Measurements from ENCODE around the gene NOD2.

NOD2 gene

GRCh38 chr16:50694206-50694605, 800 bp downstream of the NOD2 start:
- DNase-seq (ENCODE audit: low read depth, low spot score) = no peak

DNA sequence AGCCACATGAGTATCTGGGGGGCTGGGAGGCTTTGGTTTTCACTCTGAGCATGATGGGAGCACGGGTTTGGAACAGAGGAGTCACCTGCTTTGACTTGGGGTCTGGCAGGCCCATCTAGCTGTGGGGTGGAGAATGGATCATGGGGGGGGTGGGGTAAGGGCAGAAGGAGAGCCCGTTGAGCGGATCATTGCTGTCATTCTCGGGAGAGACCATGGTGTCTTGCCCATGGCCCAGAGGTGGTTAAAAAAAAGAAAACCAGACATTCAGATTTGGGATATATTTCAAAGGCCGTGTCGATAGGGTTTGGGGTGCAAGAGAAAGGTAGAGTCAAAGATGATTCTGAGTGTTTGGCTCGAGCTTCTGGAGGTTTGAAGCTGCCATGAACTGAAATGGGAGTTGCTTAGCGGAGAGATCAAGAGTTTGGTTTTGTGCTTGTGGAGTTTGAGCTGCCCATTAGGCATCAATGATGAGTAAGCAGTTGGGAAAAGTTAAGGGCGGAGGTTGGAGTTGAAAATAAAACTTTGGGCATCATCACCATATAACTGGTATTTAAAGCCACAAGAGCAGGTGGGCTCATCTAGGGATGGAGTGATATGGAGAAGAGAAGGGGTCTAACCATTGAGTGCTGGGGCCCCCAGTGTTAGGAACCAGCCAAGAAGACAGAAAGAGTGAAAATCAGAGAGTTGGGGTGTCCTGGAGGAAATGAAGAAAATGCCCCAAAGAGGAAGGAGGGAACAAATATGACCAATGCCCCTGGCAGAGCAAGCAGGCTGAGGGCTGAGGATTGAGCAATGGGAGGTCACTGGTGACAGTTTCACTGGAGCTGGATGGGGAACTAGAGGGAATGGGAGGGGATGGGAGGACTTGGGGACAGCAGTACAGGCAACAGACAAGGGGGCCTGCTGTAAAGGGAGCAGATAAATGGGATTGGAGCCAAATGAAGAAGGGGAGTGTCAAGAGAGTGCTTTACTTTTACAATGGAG, 1.9 kb downstream of the NOD2 start:
- no peak for DNase-seq (ENCODE audit: low read depth, low spot score)

DNA sequence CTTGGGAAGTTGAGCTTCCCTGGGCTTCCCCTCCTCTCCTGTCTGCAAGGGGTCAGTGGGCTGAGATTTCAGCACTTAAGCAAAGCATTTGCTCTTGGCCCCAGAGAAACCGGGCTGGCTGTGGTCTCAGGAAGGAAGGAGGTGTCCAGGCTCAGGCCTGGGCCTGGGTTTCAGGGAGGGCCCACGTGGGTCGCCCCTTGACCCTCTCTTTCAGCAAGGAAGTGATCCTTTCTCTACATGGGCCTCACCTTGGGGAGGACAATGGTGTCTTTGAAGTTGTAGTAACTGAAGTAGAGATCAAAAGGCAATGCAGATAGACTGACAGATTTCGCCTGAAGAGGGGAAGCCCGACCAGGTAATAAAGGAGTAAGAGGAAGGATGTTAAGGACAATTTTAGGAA, 2.7 kb downstream of the NOD2 start:
- DNase-seq (ENCODE audit: low read depth, low spot score) = no peak

- no peak for DNase-seq (ENCODE audit: low read depth, low spot score)
These were observed 3.4 kb downstream of the NOD2 start for GRCh38 chr16:50696575-50697420.

GRCh38 chr16:50697421-50697715, 4.0 kb downstream of the NOD2 start:
- DNase-seq (ENCODE audit: low read depth, low spot score) = no peak

- no peak for DNase-seq (ENCODE audit: low read depth, low spot score)
These were observed 4.7 kb downstream of the NOD2 start for GRCh38 chr16:50697881-50698767.

DNA sequence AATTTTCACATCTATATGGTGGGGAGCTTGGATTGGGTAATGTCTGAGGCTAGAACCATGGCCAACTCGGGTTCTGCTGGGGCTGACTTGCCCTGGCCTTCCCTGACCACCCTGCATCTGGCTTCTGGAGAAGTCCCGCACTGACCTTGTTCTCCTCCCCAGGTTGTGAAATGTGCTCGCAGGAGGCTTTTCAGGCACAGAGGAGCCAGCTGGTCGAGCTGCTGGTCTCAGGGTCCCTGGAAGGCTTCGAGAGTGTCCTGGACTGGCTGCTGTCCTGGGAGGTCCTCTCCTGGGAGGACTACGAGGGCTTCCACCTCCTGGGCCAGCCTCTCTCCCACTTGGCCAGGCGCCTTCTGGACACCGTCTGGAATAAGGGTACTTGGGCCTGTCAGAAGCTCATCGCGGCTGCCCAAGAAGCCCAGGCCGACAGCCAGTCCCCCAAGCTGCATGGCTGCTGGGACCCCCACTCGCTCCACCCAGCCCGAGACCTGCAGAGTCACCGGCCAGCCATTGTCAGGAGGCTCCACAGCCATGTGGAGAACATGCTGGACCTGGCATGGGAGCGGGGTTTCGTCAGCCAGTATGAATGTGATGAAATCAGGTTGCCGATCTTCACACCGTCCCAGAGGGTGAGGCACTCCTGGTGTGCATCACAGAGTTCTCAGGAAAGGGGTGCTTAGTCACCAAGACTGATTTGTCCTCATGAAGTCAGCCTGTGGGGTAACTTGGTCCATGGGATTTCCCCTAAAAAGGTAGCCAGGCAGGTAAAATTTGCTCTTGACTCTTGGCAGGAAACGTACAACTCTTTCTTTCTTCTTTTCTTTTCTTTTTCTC, 6.1 kb downstream of the NOD2 start:
- no peak for DNase-seq (ENCODE audit: low read depth, low spot score)

DNA sequence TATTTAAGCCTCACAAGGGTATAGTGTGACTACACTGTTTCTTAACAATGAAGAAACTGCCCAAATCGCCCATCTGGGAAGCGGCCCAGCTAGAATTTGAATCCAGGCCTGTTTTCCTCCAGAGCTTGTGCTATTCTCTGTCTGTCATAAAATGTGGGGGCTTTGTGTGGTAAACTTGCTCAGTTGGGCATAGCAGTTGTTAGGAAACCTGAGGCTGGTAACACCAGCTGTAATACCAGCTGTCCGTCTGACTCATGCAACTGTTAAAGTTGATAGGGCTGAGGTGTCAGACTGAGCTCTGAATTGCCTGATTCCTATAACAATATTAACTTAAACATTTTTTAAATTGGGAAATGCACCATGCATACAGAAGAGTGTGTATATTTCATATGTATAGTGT, 9.3 kb downstream of the NOD2 start:
- DNase-seq (ENCODE audit: low read depth, low spot score) = no peak

- DNase-seq (ENCODE audit: low read depth, low spot score) = no peak
These were observed 10.8 kb downstream of the NOD2 start for GRCh38 chr16:50704245-50704644.

- no peak for DNase-seq (ENCODE audit: low read depth, low spot score)
These were observed 12.2 kb downstream of the NOD2 start for GRCh38 chr16:50705436-50706110.

DNA sequence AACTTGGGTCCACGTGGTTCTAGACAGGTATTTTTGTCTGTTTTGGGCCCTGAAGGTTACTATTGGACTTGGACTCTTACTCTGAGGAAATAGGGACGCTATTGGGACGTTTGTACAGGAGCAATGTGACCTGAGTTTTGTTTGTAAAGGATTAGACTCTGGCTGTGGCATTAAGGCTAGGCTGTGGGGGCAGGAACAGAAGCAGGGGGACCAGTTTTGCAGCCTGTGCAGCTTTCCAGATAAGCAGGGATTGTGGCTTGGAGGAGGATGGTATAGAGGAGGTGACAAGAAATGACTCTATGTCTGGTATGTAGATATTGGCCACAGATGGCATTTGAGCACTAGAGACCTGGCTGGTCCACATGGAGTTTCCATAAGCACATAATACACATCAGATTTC, 12.8 kb downstream of the NOD2 start:
- DNase-seq (ENCODE audit: low read depth, low spot score) = no peak

- DNase-seq (ENCODE audit: low read depth, low spot score) = no peak
These were observed 15.1 kb downstream of the NOD2 start for GRCh38 chr16:50708373-50709060.

- DNase-seq (ENCODE audit: low read depth, low spot score) = no peak
These were observed 15.8 kb downstream of the NOD2 start for GRCh38 chr16:50709061-50709684.

DNA sequence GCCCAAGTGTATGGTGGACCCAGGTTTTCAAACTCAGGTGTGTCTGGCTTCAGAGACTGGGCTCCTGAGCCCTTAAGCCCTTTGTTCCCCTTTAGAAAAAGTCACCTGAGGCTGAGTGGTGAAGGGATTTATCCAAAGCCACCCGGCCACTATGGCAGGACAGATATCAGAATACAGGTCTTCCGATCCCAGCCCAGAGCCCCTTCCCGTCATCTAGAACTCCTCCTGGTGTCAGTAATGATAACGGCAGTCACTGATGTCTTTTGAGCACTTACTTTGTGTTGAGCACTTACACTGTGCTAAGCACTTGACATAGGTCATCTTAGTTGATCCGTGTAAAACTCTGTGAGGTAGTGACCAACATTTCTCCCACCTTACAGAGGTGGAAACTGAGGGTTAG, 16.6 kb downstream of the NOD2 start:
- no peak for DNase-seq (ENCODE audit: low read depth, low spot score)

- no peak for DNase-seq (ENCODE audit: low read depth, low spot score)
These were observed 17.6 kb downstream of the NOD2 start for GRCh38 chr16:50711040-50711439.

DNA sequence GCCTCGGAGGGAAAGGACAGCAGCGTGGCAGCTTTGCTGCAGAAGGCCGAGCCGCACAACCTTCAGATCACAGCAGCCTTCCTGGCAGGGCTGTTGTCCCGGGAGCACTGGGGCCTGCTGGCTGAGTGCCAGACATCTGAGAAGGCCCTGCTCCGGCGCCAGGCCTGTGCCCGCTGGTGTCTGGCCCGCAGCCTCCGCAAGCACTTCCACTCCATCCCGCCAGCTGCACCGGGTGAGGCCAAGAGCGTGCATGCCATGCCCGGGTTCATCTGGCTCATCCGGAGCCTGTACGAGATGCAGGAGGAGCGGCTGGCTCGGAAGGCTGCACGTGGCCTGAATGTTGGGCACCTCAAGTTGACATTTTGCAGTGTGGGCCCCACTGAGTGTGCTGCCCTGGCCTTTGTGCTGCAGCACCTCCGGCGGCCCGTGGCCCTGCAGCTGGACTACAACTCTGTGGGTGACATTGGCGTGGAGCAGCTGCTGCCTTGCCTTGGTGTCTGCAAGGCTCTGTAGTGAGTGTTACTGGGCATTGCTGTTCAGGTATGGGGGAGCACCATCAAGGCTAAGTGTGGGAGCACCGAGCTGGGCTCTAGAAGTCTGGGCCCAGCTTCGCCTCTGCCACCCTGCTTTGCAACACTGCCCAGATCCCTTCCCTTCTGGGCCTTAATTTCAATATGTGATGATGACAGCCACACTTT, 18.6 kb downstream of the NOD2 start:
- no peak for DNase-seq (ENCODE audit: low read depth, low spot score)

DNA sequence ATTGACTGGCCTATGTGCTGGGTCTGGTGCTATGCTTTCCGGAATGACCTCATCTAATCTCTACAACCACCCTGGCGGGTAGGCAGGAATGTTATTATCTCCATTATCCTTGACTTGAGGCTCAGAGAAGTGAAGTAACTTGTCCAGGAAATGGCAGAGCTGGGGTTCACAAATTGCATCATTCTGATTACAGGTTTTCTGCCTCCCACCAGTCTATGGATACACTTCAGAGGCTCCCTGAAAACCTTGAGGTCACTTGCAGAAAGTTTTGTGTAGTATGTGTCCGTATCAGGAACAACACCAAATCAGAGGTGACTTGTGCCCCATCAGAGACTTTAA, 19.1 kb downstream of the NOD2 start:
- no peak for DNase-seq (ENCODE audit: low read depth, low spot score)

- DNase-seq (ENCODE audit: low read depth, low spot score) = no peak
These were observed 19.6 kb downstream of the NOD2 start for GRCh38 chr16:50712956-50713355.

GRCh38 chr16:50717091-50717490, 23.7 kb downstream of the NOD2 start:
- DNase-seq (ENCODE audit: low read depth, low spot score) = no peak

All from iPS DF 19.7 (cell line).